Measurements from ENCODE around the gene FRMD3.

Gene FRMD3

GRCh38 chr9:83449983-83450382 is 88.2 kb downstream of the FRMD3 start:
- Histone ChIP-seq H4K12ac (ENCODE audit: low read depth, low read length) (no peak overlapping the region), H3K4me1 (ENCODE audit: control insufficient read depth in 1 of 2, insufficient read depth in 2 of 2, low read length in 2 of 2) (peaks cover 0 to 2% of the 10 kb centered on the region in 2 experiments), H4K91ac (ENCODE audit: low read depth, low read length) (no peak overlapping the region), H2AFZ (ENCODE audit: insufficient read depth, low read length, poor library complexity) (no peak overlapping the region), H3K4me3 (ENCODE audit: low read depth, low read length) (no peak overlapping the region), H2BK120ac (ENCODE audit: insufficient read depth, low read length, poor library complexity) (no peak overlapping the region), H2BK5ac (ENCODE audit: low read depth, low read length, poor library complexity) (no peak overlapping the region), H3K36me3 (ENCODE audit: control insufficient read depth in 1 of 2, insufficient read depth in 2 of 2, low read length in 2 of 2) (no peaks in the 10 kb centered on the region), H3K4me2 (ENCODE audit: low read length) (no peak overlapping the region), H2BK12ac (ENCODE audit: low read length) (no peak overlapping the region), H3K23ac (ENCODE audit: low read length) (no peak overlapping the region), H3K18ac (ENCODE audit: low read length) (no peak overlapping the region), H4K8ac (ENCODE audit: low read depth, low read length) (no peak overlapping the region), H3K27me3 (ENCODE audit: insufficient read depth, low read length) (no peaks in the 10 kb centered on the region), H3K4ac (ENCODE audit: low read depth, low read length) (no peak overlapping the region), H3K14ac (ENCODE audit: low read length) (no peak overlapping the region), H3K79me2 (ENCODE audit: control insufficient read depth, insufficient read depth, low read length, poor library complexity) (no peaks in the 10 kb centered on the region), H3K27ac (ENCODE audit: low read depth, low read length) (no peak overlapping the region), H3K79me1 (ENCODE audit: low read length) (no peaks in the 10 kb centered on the region), H2AK5ac (ENCODE audit: low read length) (no peak overlapping the region), H3K9ac (ENCODE audit: low read length) (no peak overlapping the region), H3K9me3 (ENCODE audit: insufficient read depth, low read depth, low read length) (no peaks in the 10 kb centered on the region)
- DNase-seq = peak in 1 of 2 donors; percentile 31
- no CpG with 5 or more reads among the region's 6 CpGs for WGBS (ENCODE audit: extremely low coverage, insufficient coverage, insufficient read length)

- H4K8ac ChIP-seq (ENCODE audit: low read depth, low read length) = no peak overlapping the region
- H4K12ac ChIP-seq (ENCODE audit: low read depth, low read length) = no peak overlapping the region
Measured at GRCh38 chr9:83449166-83449565, 89.0 kb downstream of the FRMD3 start.

DNA sequence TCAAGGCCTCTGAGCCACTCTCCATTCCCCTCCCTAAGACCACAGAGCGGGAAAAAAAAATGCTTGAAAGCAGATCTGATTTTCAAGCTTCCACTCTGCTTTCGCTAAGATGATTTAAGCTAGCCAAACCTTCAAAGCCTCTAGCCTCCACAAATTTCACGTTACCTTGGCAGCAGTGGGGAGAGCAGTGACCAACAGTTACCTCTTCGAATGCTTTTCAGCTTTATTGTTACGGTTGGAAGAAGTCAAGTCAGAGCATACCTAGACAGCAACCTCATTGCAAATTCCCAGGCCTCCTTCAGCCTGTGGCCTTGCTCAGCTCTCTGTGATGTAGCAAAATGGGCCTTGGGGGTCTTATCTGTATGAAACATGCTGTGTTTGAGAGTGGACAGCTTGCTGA is 89.6 kb downstream of the FRMD3 start:
- H4K8ac ChIP-seq (ENCODE audit: low read depth, low read length) = no peak overlapping the region
- no CpG with 5 or more reads among the region's 5 CpGs for WGBS (ENCODE audit: extremely low coverage, insufficient coverage, insufficient read length)

More at GRCh38 chr9:83449166-83449565, 89.0 kb downstream of the FRMD3 start:
- Histone ChIP-seq H3K27me3 (ENCODE audit: insufficient read depth, low read length) (no peaks in the 10 kb centered on the region), H3K27ac (ENCODE audit: low read depth, low read length) (no peak overlapping the region), H3K9ac (ENCODE audit: low read length) (peak overlapping the region; percentile 53), H3K9me3 (ENCODE audit: insufficient read depth, low read depth, low read length) (no peaks in the 10 kb centered on the region), H3K14ac (ENCODE audit: low read length) (no peak overlapping the region), H2BK5ac (ENCODE audit: low read depth, low read length, poor library complexity) (no peak overlapping the region), H3K18ac (ENCODE audit: low read length) (no peak overlapping the region), H3K36me3 (ENCODE audit: control insufficient read depth in 1 of 2, insufficient read depth in 2 of 2, low read length in 2 of 2) (no peaks in the 10 kb centered on the region), H4K91ac (ENCODE audit: low read depth, low read length) (no peak overlapping the region), H3K4me2 (ENCODE audit: low read length) (no peak overlapping the region), H3K79me1 (ENCODE audit: low read length) (no peaks in the 10 kb centered on the region), H2AK5ac (ENCODE audit: low read length) (no peak overlapping the region), H3K23ac (ENCODE audit: low read length) (no peak overlapping the region), H3K4me3 (ENCODE audit: low read depth, low read length) (no peak overlapping the region), H2AFZ (ENCODE audit: insufficient read depth, low read length, poor library complexity) (no peak overlapping the region), H3K4ac (ENCODE audit: low read depth, low read length) (no peak overlapping the region), H3K4me1 (ENCODE audit: control insufficient read depth in 1 of 2, insufficient read depth in 2 of 2, low read length in 2 of 2) (peaks cover 0 to 2% of the 10 kb centered on the region in 2 experiments), H2BK12ac (ENCODE audit: low read length) (no peak overlapping the region), H3K79me2 (ENCODE audit: control insufficient read depth, insufficient read depth, low read length, poor library complexity) (no peaks in the 10 kb centered on the region), H2BK120ac (ENCODE audit: insufficient read depth, low read length, poor library complexity) (no peak overlapping the region)
- WGBS (ENCODE audit: extremely low coverage, insufficient coverage, insufficient read length) = no CpG with 5 or more reads among the region's 5 CpGs
- no peak for DNase-seq

DNA sequence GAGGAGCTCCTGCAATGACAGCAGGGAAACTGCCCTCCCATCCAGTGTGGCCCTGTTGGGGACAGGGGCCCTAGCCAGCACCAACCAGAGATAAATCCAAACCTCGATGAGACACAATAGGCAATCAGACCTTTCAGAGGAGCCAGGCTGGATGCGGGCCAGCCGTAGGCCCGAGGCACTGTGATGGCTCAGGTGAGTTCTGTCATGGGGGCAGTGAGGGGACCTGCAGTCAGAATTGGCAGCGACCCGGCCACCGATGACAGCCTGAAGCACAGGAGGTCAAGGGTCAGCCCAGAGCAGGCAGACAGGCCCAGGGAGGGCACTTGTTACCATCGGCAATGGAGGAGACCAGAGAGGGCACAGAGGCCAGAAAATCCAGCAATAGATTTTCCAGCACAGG is 90.8 kb downstream of the FRMD3 start:
- Histone ChIP-seq H3K9me3 (ENCODE audit: insufficient read depth, low read depth, low read length) (no peaks in the 10 kb centered on the region), H3K4me2 (ENCODE audit: low read length) (no peak overlapping the region), H4K8ac (ENCODE audit: low read depth, low read length) (no peak overlapping the region), H3K27ac (ENCODE audit: low read depth, low read length) (no peak overlapping the region), H3K4me3 (ENCODE audit: low read depth, low read length) (no peak overlapping the region), H3K23ac (ENCODE audit: low read length) (no peak overlapping the region), H3K18ac (ENCODE audit: low read length) (no peak overlapping the region), H4K91ac (ENCODE audit: low read depth, low read length) (no peak overlapping the region), H3K4ac (ENCODE audit: low read depth, low read length) (no peak overlapping the region), H3K14ac (ENCODE audit: low read length) (no peak overlapping the region), H3K27me3 (ENCODE audit: insufficient read depth, low read length) (no peaks in the 10 kb centered on the region), H3K36me3 (ENCODE audit: control insufficient read depth in 1 of 2, insufficient read depth in 2 of 2, low read length in 2 of 2) (no peaks in the 10 kb centered on the region), H3K4me1 (ENCODE audit: control insufficient read depth in 1 of 2, insufficient read depth in 2 of 2, low read length in 2 of 2) (peaks cover 0 to 2% of the 10 kb centered on the region in 2 experiments), H4K12ac (ENCODE audit: low read depth, low read length) (no peak overlapping the region), H2AFZ (ENCODE audit: insufficient read depth, low read length, poor library complexity) (no peak overlapping the region), H3K79me1 (ENCODE audit: low read length) (no peaks in the 10 kb centered on the region), H2BK5ac (ENCODE audit: low read depth, low read length, poor library complexity) (no peak overlapping the region), H2BK120ac (ENCODE audit: insufficient read depth, low read length, poor library complexity) (no peak overlapping the region), H2BK12ac (ENCODE audit: low read length) (no peak overlapping the region), H2AK5ac (ENCODE audit: low read length) (no peak overlapping the region), H3K9ac (ENCODE audit: low read length) (no peak overlapping the region), H3K79me2 (ENCODE audit: control insufficient read depth, insufficient read depth, low read length, poor library complexity) (no peaks in the 10 kb centered on the region)
- peak in 1 of 2 donors; percentile 36 for DNase-seq
- no CpG with 5 or more reads among the region's 8 CpGs for WGBS (ENCODE audit: extremely low coverage, insufficient coverage, insufficient read length)

More for the DNA sequence above, 89.6 kb downstream of the FRMD3 start:
- no peak overlapping the region for H3K4me3 ChIP-seq (ENCODE audit: low read depth, low read length)
- no peak overlapping the region for H2AFZ ChIP-seq (ENCODE audit: insufficient read depth, low read length, poor library complexity)
- H2BK12ac ChIP-seq (ENCODE audit: low read length) = no peak overlapping the region
- no peak overlapping the region for H2BK5ac ChIP-seq (ENCODE audit: low read depth, low read length, poor library complexity)
- no peak overlapping the region for H3K9ac ChIP-seq (ENCODE audit: low read length)
- H3K4me2 ChIP-seq (ENCODE audit: low read length) = no peak overlapping the region
- no peak overlapping the region for H3K27ac ChIP-seq (ENCODE audit: low read depth, low read length)
- no peak overlapping the region for H3K4ac ChIP-seq (ENCODE audit: low read depth, low read length)
- no peaks in the 10 kb centered on the region for H3K36me3 ChIP-seq (ENCODE audit: control insufficient read depth in 1 of 2, insufficient read depth in 2 of 2, low read length in 2 of 2)
- no peak overlapping the region for H2BK120ac ChIP-seq (ENCODE audit: insufficient read depth, low read length, poor library complexity)
- peaks cover 0 to 2% of the 10 kb centered on the region in 2 experiments for H3K4me1 ChIP-seq (ENCODE audit: control insufficient read depth in 1 of 2, insufficient read depth in 2 of 2, low read length in 2 of 2)
- no peak overlapping the region for H3K18ac ChIP-seq (ENCODE audit: low read length)
- H2AK5ac ChIP-seq (ENCODE audit: low read length) = no peak overlapping the region
- no peak overlapping the region for H4K91ac ChIP-seq (ENCODE audit: low read depth, low read length)
- no peaks in the 10 kb centered on the region for H3K79me1 ChIP-seq (ENCODE audit: low read length)
- no peaks in the 10 kb centered on the region for H3K27me3 ChIP-seq (ENCODE audit: insufficient read depth, low read length)
- H4K12ac ChIP-seq (ENCODE audit: low read depth, low read length) = no peak overlapping the region
- no peaks in the 10 kb centered on the region for H3K9me3 ChIP-seq (ENCODE audit: insufficient read depth, low read depth, low read length)
- H3K23ac ChIP-seq (ENCODE audit: low read length) = no peak overlapping the region
- no peak overlapping the region for H3K14ac ChIP-seq (ENCODE audit: low read length)
- no peak for DNase-seq
- H3K79me2 ChIP-seq (ENCODE audit: control insufficient read depth, insufficient read depth, low read length, poor library complexity) = no peaks in the 10 kb centered on the region
